Hippocampal formation (tissue), 2 donors: ENCODE results near the gene LMOD1.
"Not testable (repeated sequence)": the region's sequence is repeated elsewhere in the genome, so short reads cannot be mapped to it uniquely, and the experiment has no call there.

Experiments
- DNase-seq, 2 donors: peaks; one replicate each; lab custom pipeline; 2025; lab: John Stamatoyannopoulos, UW

LMOD1 gene

GRCh38 chr1:201914456-201915235 is 31.7 kb downstream of the LMOD1 start:
- DNase-seq: no peak

- no peak for DNase-seq
Observed at GRCh38 chr1:201912832-201913231, 33.5 kb downstream of the LMOD1 start.

- DNase-seq: no peak
Observed at GRCh38 chr1:201911826-201912571, 34.3 kb downstream of the LMOD1 start.

- no peak for DNase-seq
Observed at GRCh38 chr1:201907621-201908020, 38.7 kb downstream of the LMOD1 start.

- DNase-seq: no peak
Observed at GRCh38 chr1:201906336-201906735, 40.0 kb downstream of the LMOD1 start.

GRCh38 chr1:201905234-201905890 is 41.0 kb downstream of the LMOD1 start:
- DNase-seq: no peak

GRCh38 chr1:201904579-201904978 is 41.8 kb downstream of the LMOD1 start:
- DNase-seq: no peak

GRCh38 chr1:201903135-201903534 is 43.2 kb downstream of the LMOD1 start:
- DNase-seq: no peak

GRCh38 chr1:201902198-201902597 is 44.1 kb downstream of the LMOD1 start:
- no peak for DNase-seq

GRCh38 chr1:201901036-201901435 is 45.3 kb downstream of the LMOD1 start:
- not testable (repeated sequence) for DNase-seq

GRCh38 chr1:201900476-201900875 is 45.9 kb downstream of the LMOD1 start:
- no peak for DNase-seq

GRCh38 chr1:201899683-201900429 is 46.5 kb downstream of the LMOD1 start:
- no peak for DNase-seq

GRCh38 chr1:201898992-201899391 is 47.4 kb downstream of the LMOD1 start:
- no peak for DNase-seq

GRCh38 chr1:201898240-201898894 is 48.0 kb downstream of the LMOD1 start:
- DNase-seq: no peak

GRCh38 chr1:201896951-201897391 is 49.4 kb downstream of the LMOD1 start:
- no peak for DNase-seq

- peak; percentile 61 to 74 for DNase-seq
Observed at GRCh38 chr1:201895913-201896807, 50.2 kb downstream of the LMOD1 start.

- no peak for DNase-seq
Observed at GRCh38 chr1:201895120-201895665, 51.2 kb downstream of the LMOD1 start.

- DNase-seq: no peak
Observed at GRCh38 chr1:201894343-201895119, 51.8 kb downstream of the LMOD1 start.

- DNase-seq: no peak
Observed at GRCh38 chr1:201893431-201893830, 52.9 kb downstream of the LMOD1 start.
